Neural cell (in vitro differentiated cells): ENCODE results near the gene LCE1E. TPM values are rescaled to one million over a fixed set of nuclear protein-coding genes. Genes with fewer than 3 reads are reported as not detected.

Experiments
- H2AFZ ChIP-seq: fragments of 200-600, 300-800 bp; sonication (generic), shearing (Covaris generic); 2 replicates; pipeline ENCODE4 v1.6.0; 2014; ENCODE audit warnings: low read depth, mild to moderate bottlenecking, antibody characterized with exemption, low read length, moderate library complexity
- H3F3A ChIP-seq: fragments of 200-600 bp; shearing (Covaris generic); 2 replicates; pipeline ENCODE4 v1.6.1; 2016; ENCODE audit warnings: mild to moderate bottlenecking, moderate library complexity, mixed read lengths, antibody characterized with exemption, low read length; ENCODE audit not compliant: insufficient read depth, poor library complexity, severe bottlenecking
- H3K27ac ChIP-seq: fragments of 200-600, 300-800 bp; sonication (generic), shearing (Covaris generic); 2 replicates; pipeline ENCODE4 v1.5.1; 2014; ENCODE audit warnings: mild to moderate bottlenecking, low read length, moderate library complexity
- H3K27me3 ChIP-seq: fragments of 300-800, 200-600 bp; sonication (generic), shearing (Covaris generic); 2 replicates; pipeline ENCODE4 v1.6.0; 2014; ENCODE audit warnings: mild to moderate bottlenecking, low read depth, low read length, moderate library complexity; ENCODE audit not compliant: insufficient read depth
- H3K36me3 ChIP-seq: fragments of 300-800, 200-600 bp; sonication (generic), shearing (Covaris generic); 2 replicates; pipeline ENCODE4 v1.5.1; 2014; ENCODE audit warnings: mild to moderate bottlenecking, antibody characterized with exemption, low read length, moderate library complexity; ENCODE audit not compliant: insufficient read depth
- H3K4me2 ChIP-seq: fragments of 300-800, 200-600 bp; sonication (generic), shearing (Covaris generic); 2 replicates; pipeline ENCODE4 v1.6.0; 2014; ENCODE audit warnings: mild to moderate bottlenecking, low read length
- H3K4me3 ChIP-seq: fragments of 300-800, 200-600 bp; sonication (generic), shearing (Covaris generic); 2 replicates; pipeline ENCODE4 v1.5.1; 2014; ENCODE audit warnings: mild to moderate bottlenecking, low read length, moderate library complexity
- H3K79me2 ChIP-seq: fragments of 200-600 bp; shearing (Covaris generic); replicated peaks from 2 replicates; pipeline ENCODE4 v1.6.0; 2014; ENCODE audit warnings: mild to moderate bottlenecking, low read length, moderate library complexity; ENCODE audit not compliant: insufficient read depth
- H3K9ac ChIP-seq: fragments of 300-800, 200-600 bp; sonication (generic), shearing (Covaris generic); 2 replicates; pipeline ENCODE4 v1.6.1; 2016; ENCODE audit warnings: mild to moderate bottlenecking, low read length, mixed read lengths
- H3K9me2 ChIP-seq: fragments of 200-600 bp; shearing (Covaris generic); 2 replicates; pipeline ENCODE4 v1.6.1; 2016; ENCODE audit warnings: mild to moderate bottlenecking, low read length, mixed read lengths; ENCODE audit not compliant: insufficient read depth
- H3K9me3 ChIP-seq: fragments of 200-600, 300-800 bp; sonication (generic), shearing (Covaris generic); 2 replicates; pipeline ENCODE4 v1.6.1; 2016; ENCODE audit warnings: mild to moderate bottlenecking, mixed run types, low read length, moderate library complexity, mixed read lengths
- H4K20me1 ChIP-seq: fragments of 200-600 bp; shearing (Covaris generic); 2 replicates; pipeline ENCODE4 v1.6.1; 2016; ENCODE audit warnings: mild to moderate bottlenecking, mixed run types; ENCODE audit not compliant: insufficient read depth
- EP300 ChIP-seq: fragments of 450-650 bp; conservative IDR thresholded peaks from 2 replicates; pipeline ENCODE4 v1.6.1; 2014; ENCODE audit warnings: antibody characterized with exemption, mild to moderate bottlenecking, moderate library complexity; ENCODE audit not compliant: poor library complexity, severe bottlenecking
- EZH2 ChIP-seq: fragments of 200-600, 300-800 bp; shearing (Covaris generic), sonication (generic); IDR thresholded peaks from 2 replicates; pipeline ENCODE4 v1.6.1; 2014; ENCODE audit warnings: antibody characterized with exemption, low read length, borderline replicate concordance, mild to moderate bottlenecking; ENCODE audit not compliant: insufficient read depth, poor library complexity, severe bottlenecking
- MXI1 ChIP-seq: fragments of 450-650 bp; conservative IDR thresholded peaks from 2 replicates; pipeline ENCODE4 v1.6.1; 2014; ENCODE audit warnings: antibody characterized with exemption, mild to moderate bottlenecking; ENCODE audit not compliant: poor library complexity, severe bottlenecking
- POLR2AphosphoS5 ChIP-seq: IDR thresholded peaks from 2 replicates; pipeline ENCODE4 v1.6.1; 2012
- RAD21 ChIP-seq: fragments of 450-650 bp; conservative IDR thresholded peaks from 2 replicates; pipeline ENCODE4 v1.6.1; 2014; ENCODE audit warnings: antibody characterized with exemption, mild to moderate bottlenecking, moderate library complexity
- REST ChIP-seq: IDR thresholded peaks from 2 replicates; pipeline ENCODE4 v1.6.1; 2012; ENCODE audit warnings: borderline replicate concordance
- SMC3 ChIP-seq: fragments of 450-650 bp; conservative IDR thresholded peaks from 2 replicates; pipeline ENCODE4 v1.6.1; 2014; ENCODE audit warnings: antibody characterized with exemption, mild to moderate bottlenecking, moderate library complexity; ENCODE audit not compliant: poor library complexity
- TAF1 ChIP-seq: IDR thresholded peaks from 2 replicates; pipeline ENCODE4 v1.6.1; 2012; ENCODE audit warnings: low read depth
- polyA plus RNA-seq: library from polyadenylated mRNA; depleted of rRNA; stranded (reverse); fragments of >200 nt; gene quantifications from 2 replicates; pipeline ENCODE4 v1.2.3, GENCODE V29; 2014

LCE1E gene
- polyA plus RNA-seq, 1 donor from 2014 or later: not detected

DNA sequence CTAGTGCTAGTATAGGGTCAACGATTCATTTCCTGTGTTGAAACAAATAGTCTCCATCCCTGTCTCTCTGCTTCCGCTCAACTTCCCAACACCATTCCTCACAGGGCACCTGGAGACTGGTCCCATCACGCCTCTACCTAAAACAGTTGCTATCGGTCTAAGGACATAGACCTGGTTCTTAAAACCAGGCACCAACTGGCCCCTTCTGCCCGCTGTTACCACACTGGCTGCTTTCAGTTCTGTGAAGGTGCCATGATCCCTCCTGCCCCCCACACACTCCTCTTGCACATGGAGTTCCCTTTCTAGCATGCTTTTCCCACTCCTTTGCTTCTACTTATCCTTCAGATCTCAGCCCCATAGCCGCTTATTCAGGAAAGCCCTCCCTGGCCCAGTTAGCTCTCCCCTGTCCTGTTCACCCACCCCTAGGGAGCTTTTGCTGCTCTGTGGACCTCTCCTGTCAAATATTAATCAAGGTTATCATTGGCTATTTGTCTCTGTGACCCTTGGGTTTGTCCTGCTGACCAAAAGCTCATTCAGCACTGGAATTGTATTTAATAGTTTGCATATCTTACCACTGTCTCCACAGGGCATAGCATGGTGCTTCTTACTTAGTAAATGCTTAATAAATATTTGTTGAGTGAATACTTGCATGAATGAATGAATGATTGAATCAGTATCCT is 40.2 kb upstream of the LCE1E start:
- no peak overlapping the region for H2AFZ ChIP-seq
- no peak overlapping the region for H3K4me3 ChIP-seq
- H3K9ac ChIP-seq: no peak overlapping the region
- H3K9me3 ChIP-seq: no peaks in the 10 kb centered on the region
- no peak overlapping the region for H3K27ac ChIP-seq
- no peaks in the 10 kb centered on the region for H3K36me3 ChIP-seq
- no peaks in the 10 kb centered on the region for H3K27me3 ChIP-seq
- H3K4me2 ChIP-seq: no peak overlapping the region
- no peaks in the 10 kb centered on the region for H4K20me1 ChIP-seq
- TF ChIP-seq EZH2 (no peak), POLR2AphosphoS5 (no peak)
- H3K9me2 ChIP-seq: no peaks in the 10 kb centered on the region
- H3K79me2 ChIP-seq: no peaks in the 10 kb centered on the region
- no peaks in the 10 kb centered on the region for H3F3A ChIP-seq

DNA sequence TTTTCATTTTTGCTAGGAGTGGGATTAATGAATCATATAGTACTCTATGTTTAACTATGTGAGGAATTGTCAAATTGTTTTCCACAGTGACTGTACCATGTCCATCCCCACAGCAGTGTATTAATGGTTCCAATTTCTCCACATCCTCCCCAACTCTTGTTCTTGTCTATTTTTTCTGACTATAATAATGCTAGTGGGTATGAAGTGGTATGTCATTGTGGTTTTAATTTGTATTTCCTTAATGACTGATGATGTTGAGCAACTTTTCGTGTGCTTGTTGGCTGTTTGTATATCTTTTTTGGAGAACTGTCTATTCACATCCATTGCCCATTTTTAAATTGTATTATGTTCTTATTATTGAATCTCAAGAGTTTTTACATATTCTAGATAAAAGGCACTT is 38.2 kb upstream of the LCE1E start:
- Histone ChIP-seq H3K9me3 (no peaks in the 10 kb centered on the region), H4K20me1 (no peaks in the 10 kb centered on the region), H3K9me2 (no peaks in the 10 kb centered on the region)

DNA sequence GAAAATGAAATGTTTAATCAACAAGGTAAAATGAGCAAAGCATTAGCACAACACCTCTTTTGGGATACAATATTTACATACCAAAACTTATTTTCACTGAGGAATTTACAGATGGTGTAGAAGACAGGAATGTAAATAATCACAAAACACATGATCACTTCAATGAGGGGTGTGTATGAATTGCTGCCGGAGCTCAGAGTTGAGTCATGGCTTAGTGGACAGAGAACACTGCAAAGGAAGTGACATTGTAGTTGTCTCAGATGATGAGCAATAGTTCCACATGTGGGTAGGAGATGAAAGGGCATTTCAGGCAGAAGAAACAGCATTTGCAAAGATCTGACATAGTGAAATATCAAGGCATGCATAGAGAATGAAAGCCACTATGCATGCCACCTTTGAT is 33.8 kb upstream of the LCE1E start:
- peaks cover 3% of the 10 kb centered on the region for H3K9me3 ChIP-seq
- H3K9me2 ChIP-seq: no peaks in the 10 kb centered on the region
- no peak overlapping the region for H2AFZ ChIP-seq
- no peaks in the 10 kb centered on the region for H3F3A ChIP-seq
- no peak overlapping the region for H3K4me2 ChIP-seq
- no peak overlapping the region for H3K4me3 ChIP-seq
- H4K20me1 ChIP-seq: no peaks in the 10 kb centered on the region
- no peaks in the 10 kb centered on the region for H3K27me3 ChIP-seq
- H3K79me2 ChIP-seq: no peaks in the 10 kb centered on the region
- TF ChIP-seq MXI1 (no peak), TAF1 (no peak), RAD21 (no peak), SMC3 (no peak), REST (no peak)
- H3K27ac ChIP-seq: no peak overlapping the region
- H3K36me3 ChIP-seq: no peaks in the 10 kb centered on the region
- H3K9ac ChIP-seq: no peak overlapping the region

More for the DNA sequence above, 38.2 kb upstream of the LCE1E start:
- no peaks in the 10 kb centered on the region for H3K79me2 ChIP-seq
- H3F3A ChIP-seq: no peaks in the 10 kb centered on the region
- H3K4me2 ChIP-seq: no peak overlapping the region
- H2AFZ ChIP-seq: no peak overlapping the region
- H3K27ac ChIP-seq: no peak overlapping the region
- no peak overlapping the region for H3K4me3 ChIP-seq
- no peaks in the 10 kb centered on the region for H3K36me3 ChIP-seq
- no peak for TF ChIP-seq EP300
- no peaks in the 10 kb centered on the region for H3K27me3 ChIP-seq
- no peak overlapping the region for H3K9ac ChIP-seq
